NCI-H345 (cell line): ENCODE measurements around the gene MVB12B.

Source experiments
- DNase-seq: peaks from one replicate; lab custom pipeline; 2025; lab: John Stamatoyannopoulos, UW

MVB12B gene

DNA sequence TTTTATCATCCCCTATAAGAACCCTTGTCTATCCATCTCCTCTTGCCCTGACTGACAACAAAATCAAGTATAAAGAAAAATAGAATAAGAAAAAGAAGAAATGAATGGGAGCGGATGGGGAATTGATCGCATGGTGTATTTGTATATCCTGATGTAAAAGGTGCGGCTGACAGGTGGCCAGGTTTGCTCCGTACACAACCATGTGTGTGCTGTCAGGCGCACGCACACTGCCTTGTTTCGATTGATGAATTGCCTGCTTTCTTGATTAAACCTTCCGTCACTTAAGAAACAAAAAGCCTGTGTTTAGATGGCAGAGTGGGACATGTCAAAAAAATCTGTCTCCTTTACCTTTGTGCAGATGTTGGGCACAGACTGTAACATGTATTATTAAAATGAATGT lies 102.6 kb downstream of the MVB12B start:
- DNase-seq = no peak

DNA sequence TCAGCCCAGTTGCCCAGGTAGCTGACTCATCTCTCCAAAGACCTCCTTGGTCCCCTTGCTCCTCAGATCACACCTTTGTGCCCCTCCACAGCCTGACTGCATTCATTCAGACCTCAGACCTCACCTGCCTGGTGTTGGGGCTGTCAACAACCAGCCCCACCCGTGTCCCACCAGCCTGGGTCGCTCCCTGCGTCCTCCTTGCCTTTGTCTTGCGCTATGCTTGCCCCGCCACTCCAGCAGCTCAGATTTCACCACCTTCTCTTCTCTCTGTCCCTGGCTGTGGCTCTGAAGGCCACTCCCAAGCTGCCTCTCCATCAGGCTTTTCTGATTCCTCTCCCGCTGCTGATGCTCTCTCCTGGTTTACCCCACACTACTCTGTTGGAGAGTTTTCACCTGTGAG lies 103.5 kb downstream of the MVB12B start:
- no peak for DNase-seq

DNA sequence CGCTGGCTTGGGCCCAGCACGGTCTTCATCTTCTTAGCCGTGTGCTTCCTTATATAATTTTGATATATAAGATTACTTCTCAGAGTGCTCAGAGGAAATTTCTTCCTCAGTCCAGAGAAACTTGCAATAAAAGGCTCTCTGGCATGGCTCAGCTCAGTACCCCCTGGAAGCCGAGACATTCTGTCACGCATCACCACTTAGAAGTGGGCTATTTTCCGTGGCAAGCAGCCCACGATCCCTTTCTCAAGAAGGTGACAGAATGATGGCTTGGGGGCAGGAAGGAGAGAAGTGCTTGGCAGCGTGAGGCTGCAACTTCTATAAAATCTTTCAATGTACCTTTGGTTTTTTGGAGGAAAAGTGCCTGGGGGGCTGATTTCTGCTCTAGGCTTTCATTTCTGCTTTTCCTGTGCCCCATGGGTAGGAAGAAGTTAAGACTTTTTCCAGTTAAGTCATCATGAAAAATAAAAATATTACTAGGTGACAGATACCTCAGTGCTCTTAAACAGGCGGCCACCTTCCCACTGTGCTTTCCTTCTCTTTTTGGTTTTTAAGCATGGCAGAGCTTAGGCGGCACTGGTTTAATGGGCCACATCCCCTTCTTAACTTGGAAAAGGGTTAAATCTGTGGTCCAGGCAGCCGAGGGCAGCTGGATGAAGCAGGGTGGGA lies 104.6 kb downstream of the MVB12B start:
- no peak for DNase-seq

DNA sequence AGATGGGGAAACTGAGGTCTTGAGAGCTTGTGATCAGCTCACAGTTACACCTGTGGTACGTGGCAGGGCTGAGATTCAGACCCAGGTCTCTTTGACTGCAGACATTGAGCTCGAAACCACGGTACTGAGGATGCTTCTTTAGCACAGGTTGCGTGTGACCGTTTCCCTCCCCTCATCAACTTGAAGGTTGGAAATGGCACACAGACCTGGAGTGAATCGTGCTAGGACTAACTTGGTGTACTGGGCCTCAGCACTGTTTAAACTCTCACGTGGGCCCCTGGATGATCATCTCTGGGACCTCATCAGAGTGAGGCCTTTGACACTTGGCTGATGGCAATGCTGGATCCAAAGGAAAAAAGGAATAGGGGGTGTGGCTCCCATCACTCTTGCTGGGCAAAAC lies 106.0 kb downstream of the MVB12B start:
- DNase-seq = no peak

DNA sequence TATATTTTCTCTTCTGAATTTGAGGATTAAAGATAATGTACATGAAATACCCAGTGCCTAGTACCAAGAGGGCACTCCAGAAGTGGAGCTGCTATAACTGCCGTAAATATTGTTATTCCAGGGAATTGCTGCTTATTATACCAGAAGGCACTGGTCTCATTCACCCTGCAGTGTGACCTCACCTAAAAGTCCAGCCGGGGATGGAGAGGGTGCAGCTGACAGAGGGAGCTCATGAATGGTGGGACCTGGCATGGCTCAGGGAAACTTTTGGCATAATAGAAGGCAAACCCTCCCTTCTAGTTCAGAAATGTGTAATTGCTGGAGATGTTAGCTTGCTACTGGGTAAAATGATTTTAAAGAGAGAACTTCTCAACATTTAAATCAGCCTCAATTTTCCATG lies 108.5 kb downstream of the MVB12B start:
- DNase-seq = no peak

DNA sequence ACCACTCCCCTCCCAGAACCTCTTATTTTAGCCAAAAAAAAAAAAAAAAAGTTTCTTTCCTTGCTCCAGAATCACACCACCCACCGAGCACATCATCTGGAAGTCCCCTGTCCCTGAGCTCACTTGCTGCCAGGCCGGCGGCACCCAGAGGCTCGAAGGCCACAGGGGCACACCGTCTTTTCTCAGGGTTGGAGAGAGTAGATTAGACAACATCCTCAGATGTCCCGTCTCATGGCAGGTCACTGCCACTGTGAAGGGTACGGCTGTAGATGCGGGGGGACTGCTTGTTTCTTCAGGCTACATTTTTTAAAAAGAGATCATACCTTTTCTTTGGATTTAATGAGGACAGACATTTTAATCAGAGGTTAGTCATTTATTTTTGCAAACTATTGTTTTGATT lies 109.0 kb downstream of the MVB12B start:
- DNase-seq = no peak

DNA sequence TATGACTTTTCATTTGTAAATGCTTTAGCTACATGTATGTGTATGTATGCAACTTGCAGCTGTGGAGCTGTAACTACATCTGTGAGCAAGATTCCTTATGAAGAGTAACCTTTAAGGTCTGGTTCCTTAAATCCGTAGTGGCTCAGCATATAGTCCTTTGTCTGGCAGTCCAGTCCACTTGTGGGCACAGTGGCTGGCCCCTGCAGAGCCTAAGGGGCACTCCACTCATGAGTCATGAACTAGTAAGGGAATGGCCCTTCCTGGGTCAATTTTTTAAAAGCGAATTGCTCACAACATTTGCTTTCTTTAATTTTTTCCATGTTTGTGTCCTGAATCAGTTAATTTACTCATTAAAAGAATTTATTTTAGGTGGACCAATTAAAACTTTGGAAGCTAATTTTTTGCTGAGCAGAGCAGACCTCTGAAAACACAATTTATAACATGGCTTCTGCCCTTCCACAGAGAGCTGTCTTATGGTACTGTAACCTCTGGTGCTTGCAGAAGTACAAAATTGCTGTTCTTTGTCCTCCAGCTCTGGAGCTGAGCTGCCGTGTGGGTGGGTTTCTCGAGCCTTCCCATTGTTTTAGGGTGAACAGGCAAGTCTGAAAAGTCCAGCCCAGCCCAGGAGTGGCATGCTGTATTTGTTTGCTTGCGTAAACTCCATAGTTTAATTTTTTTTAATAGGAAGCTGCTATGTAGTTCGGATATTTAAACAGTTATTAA lies 110.1 kb downstream of the MVB12B start:
- DNase-seq = no peak

DNA sequence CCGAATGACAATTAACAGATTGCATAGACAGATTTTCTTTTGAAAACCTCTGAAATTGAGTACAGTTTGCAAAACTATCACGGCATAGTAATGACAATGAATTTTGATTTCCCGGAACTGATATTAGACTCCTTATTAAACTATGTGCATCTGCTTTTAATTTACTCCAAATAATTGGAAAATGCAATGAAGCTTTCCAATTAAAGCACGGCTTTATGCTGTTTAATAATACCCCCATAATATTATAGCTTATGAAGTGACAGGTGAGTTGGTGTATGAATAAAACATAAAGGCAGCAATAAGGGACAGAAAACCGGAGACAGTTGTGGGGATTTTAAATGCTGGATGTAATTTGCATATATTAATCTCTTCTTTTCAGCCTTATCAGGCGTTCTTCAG lies 110.6 kb downstream of the MVB12B start:
- no peak for DNase-seq

DNA sequence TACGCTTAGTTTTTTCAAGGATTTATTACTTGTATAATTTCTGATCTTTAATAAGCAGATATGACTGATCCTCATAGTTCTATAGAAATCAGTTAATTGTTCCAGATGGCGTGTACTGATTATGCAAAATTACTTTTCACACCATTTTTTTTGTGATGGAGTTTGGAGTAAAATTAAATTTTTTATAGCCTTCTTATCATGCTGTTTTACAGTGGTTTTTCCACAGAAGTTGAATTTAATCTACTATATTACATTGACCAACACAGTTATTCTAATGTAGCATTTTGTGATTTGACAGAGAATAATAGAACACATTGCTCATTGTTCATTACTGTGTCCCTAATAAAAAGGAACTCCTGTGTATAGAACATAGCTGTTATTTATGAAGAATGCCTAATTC lies 111.1 kb downstream of the MVB12B start:
- DNase-seq = no peak

DNA sequence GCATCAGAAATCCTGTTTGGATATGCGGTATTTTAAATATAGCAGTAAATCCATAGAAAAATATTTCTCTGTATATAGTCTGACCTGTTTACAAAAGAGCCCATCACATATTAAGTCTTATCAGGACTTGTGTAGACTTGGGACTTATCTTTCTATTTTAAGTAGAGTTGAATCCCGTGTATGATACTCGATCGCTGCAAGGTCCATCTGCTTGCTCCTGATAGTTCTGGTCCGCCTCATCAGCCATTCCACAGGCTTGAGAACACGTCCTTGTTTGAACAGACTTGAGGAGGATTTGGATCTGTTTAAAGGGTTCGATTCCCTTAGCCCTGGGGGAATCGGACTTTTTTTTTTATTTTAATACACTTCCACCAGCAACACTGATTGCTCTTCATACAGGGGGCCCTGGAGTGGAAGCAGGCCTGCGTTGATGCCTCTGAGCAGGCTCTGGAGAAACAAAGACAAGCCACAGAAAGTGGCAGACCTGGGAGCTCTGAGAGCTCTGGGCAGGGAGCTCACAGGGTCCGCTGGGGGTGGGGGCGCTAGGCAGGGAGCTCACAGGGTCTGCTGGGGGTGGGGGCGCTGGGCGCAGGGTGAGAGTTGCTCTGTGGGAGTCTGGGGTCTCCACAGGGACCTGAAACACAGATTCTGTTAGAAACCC lies 112.2 kb downstream of the MVB12B start:
- DNase-seq = no peak

DNA sequence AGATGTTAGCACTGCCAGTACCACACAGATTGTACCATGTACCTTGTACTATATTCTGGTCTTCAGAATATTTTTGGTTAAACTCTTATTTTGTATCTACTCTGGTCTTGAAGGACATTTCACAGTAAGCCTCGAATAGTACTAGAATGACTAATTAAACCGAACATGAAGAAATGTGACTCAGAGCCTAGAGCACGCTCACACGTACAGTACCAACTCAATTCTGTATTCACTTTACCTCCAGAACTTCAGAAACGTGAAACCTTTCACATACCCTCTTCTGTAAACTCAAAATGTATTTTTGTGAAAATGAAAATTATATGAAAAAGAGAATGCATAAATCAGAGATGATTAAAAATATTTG lies 112.8 kb downstream of the MVB12B start:
- no peak for DNase-seq

DNA sequence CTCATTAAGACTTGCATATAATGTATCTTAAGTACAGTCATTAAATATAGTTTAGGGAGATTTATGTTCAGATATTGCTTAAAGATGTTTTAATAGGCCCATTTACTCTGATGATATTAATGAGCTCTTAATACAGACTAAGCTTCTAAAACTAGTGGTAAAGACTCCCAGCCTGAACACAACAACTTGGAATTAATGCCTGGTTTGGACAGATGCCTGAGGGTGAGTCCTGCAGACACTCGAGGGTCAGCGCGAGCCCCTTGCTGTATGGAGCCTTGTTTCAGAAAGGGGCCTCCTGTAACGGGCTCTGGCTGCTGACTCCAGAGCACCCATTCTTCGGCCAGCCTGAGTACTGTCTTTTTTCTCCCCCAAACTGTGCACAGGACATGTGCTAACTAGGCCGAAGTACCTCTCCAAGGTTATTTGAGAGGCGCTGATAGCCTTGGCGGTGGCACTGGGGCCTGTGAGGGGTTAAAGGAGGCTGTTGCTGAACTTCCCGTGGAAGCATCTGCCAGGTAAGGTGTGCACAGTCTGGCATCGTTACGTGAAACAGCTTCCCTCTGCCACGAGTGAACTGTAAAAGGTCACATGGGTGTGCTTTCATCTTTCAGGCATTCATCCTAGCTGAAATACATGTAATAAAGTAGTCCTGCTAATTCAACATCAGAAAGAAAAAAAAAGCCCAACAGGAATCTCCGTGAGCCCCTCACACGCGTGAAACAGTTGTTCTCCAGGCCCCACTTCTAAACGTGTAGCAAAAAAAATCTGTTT lies 113.4 kb downstream of the MVB12B start:
- DNase-seq = no peak

DNA sequence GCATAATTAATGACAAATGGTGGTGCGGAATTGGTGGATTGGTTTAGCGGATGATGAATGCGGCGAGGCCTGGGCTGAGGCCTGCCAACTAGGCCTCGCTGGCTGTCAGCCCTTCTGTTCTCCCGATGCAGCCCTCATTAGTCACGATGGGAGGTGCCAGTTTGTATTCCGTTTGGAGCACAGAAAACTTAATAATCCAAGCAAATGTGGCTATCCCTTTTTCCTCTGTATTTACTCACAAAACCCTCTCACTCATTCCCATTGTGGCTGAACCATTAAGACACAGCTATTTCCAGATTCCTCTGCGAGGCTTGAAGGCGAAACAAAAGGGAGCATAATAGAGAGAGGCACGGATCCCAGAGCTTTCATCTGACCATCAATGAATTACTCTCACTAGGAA lies 114.3 kb downstream of the MVB12B start:
- DNase-seq = no peak

DNA sequence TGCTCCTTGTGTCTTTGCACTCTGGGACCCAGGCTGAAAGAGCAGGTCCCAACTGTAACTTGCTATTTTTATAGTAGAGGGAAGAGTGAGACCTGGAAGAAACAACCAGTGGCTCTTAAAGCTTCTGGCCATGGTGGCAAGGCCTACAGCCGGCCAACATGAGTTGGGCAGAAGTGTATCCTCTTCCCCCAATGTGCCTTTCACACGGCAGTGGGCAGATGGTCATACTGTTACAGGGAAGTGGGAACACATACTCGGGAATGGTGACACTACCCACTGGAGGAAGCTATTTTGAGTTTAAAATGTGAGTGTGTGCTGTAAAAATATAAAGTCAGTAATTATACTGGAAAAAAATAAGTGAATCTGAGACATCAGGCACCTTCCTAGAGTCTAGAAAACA lies 116.0 kb downstream of the MVB12B start:
- DNase-seq = no peak

DNA sequence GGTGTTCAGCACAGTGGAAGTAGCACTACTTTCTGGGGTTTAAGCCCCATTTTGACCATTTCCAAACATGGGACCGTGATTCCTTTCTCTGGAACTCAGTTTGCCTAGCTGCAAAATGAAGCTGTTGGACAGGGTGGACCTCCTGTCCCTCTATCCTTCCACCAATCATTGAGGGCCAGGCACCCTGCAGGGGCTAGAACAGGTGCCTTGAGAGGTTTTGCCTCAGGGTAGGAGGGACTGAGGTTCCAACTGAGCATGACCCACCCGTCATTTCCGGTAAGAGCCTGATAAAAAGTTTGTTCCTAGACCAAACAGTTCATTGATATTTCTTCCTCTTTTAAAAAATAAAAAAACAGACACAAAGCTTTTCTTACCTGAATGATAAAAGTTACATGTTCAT lies 116.5 kb downstream of the MVB12B start:
- no peak for DNase-seq

DNA sequence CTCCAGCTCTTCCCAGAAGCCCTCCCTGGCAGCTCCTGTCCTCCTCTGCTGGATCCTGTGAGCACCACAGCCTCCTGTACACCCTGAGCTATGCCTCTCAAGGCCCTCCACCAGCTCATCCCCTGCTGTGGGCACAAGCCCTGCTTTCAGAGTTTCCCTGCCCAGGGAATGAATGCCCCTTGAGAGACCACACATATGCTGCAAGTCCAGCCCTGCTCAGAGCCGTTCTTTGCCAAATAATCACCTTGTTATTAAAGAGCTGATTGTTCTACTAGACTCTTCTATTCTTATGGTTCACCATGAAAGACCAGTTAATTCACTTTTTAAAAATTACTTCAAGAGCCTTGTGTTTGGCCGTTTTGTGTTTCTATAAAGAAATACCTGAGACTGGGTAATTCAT lies 121.5 kb downstream of the MVB12B start:
- DNase-seq = no peak

DNA sequence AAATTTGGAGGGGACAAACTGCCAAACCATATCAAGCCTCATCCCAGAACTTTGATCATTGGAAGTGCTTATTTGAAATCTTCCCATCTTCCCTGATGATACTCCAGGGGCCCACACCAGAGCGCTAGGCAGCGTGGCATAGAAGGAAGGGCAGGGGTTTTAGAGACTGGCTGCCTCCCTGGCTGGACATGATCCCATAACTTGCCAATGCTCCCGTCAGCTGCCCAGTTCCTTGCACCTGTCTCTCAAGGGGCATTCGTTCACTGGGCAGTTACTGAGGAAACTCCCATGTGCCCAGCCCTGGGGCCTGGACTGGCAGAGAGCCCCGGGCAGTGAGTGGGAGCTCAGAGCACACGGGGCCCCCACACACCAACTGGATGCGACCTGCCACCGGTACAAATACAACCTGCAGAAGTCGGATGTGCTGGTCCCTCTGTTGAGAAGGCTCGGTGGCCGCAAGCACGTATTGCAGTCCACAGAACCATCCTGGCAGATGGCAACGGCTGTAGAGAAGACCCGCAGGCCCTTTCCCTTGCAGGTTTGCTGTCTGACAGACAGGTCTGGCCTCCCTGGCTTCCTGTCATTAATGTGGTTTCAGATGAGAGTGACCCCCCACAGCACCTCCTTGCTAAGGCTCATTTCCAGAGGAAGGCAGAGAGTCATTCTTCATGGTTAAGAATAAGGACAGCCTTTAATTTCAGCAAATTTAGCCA lies 122.4 kb downstream of the MVB12B start:
- no peak for DNase-seq

DNA sequence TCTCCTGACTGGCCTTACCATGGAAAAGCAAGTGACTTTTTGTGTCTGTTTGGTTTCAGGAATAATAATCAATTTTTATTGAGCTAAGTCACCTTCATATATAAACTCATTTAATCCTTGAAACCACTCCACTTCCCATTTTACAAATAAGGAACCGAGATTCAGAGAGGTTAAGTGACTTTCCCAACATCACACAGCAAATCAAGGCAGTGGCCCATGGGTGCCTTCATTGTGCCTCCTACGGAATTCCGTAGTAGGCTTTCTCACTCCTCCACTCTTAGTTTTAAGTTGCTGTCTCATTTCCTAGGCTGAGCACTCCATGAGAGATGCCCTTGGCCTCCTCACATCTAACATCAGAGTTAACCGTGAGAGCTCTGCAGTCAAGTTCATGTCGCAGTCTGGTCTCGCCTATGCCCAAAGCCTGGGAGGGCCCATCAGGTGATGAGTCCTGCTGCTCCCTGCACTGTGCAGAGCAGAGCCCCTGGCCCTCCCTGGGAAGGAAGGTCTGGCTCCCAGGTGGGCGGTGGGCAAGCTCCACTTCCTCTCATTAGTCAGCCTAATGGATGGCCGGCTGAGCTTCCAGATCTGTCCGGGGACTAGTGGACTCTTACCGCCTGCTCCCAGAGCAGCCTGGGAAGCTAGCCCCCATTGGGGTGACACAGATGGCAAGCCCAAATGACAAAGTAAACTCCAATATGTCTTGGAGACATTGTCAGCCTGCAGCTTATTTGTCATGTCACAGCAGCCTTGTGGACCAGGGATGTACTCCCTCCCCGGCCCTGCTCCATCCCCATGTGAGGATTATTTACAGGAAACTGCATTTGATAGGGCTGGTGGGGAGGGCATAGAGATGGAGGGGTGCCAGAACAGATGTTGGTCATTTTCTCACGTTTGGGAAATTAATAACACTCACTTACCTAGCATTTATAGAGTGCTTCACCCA lies 123.4 kb downstream of the MVB12B start:
- no peak for DNase-seq

DNA sequence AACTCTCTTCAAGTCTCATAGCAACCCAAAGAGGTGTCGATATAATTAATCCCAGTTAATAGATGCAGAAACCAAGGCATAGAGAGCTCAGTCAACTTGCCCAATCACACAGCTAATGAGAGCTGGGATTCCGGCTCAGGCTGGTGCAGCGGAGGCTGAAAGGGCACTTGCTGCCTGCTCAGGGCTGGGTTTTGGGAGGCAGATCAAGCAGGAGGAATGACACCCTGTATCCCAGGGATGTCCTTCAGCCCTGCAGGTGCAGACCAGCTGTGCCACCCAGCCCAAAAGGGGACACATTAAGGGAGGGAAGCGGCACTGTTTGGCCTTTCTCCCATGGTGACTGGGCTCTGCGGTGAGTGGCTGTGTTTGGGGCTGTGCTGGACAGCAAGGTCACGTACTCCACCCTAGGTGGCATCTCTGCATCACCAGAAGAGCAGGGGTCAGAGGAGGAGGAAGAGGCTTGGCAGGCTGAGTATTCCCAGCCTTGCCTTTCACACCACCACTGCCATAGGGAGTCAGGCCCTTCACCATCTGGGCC lies 124.1 kb downstream of the MVB12B start:
- DNase-seq = no peak

DNA sequence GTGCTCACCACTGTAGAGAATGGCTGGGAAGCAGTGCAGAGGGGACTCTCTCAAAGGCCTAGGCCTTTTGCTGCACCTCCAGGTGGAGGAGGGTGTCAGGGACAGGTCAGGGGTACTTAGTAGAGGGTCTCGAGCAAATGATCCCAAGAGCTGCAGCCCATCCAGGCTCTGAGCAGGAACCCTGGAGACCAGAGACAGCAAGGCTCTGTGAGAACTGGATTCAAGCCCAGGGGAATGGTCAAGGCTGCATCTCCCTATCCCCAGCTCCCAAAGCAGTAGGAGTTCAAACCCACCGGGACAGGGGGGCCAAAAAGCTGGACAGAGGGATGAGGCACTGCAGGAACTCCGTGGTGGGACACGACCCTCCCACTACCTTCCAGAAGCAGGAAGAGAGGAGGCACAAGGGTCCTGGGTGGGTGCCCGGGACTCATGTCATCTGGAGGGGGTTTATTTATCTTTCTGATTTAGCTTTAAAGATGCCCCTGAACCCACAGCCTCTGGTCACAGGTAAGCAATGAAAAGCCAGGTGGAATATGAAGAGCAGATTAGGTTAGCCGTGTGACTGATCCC lies 124.8 kb downstream of the MVB12B start:
- no peak for DNase-seq
